ENCODE results near the gene FRMD3. TPM values are rescaled to one million over a fixed set of nuclear protein-coding genes. Genes with fewer than 3 reads are reported as not detected.

Gene FRMD3
- total and polyA plus RNA-seq, 4 donors, result 0.16 to 0.75 (median 0.48) TPM

- H3K9ac ChIP-seq (ENCODE audit: low read depth in 1 of 2, low read length in 2 of 2), result no peak overlapping the region
- H3K4me1 ChIP-seq (ENCODE audit: control insufficient read depth in 4 of 4, insufficient read depth in 4 of 4, low read length in 3 of 4), result peaks cover 0 to 2% (median 0%) of the 10 kb centered on the region in 4 donors
- DNase-seq (ENCODE audit: low spot score), result no peak
- H3K4me3 ChIP-seq (ENCODE audit: low read depth in 1 of 3, low read length in 3 of 3), result no peak overlapping the region
- H3K36me3 ChIP-seq (ENCODE audit: control insufficient read depth in 4 of 4, insufficient read depth in 3 of 4, low read depth in 1 of 4, low read length in 3 of 4), result no peaks in the 10 kb centered on the region
- TF ChIP-seq FOXA2 (IDR thresholded peaks at IDR 0.05), result no peak
- TF ChIP-seq HNF4A (conservative IDR thresholded peaks at IDR 0.05), result no peak
- no peak for TF ChIP-seq FOXA1 (IDR thresholded peaks at IDR 0.05)
- TF ChIP-seq JUND (IDR thresholded peaks at IDR 0.05), result no peak
- no peak for TF ChIP-seq RXRA (IDR thresholded peaks at IDR 0.05)
- TF ChIP-seq NR2F2 (IDR thresholded peaks at IDR 0.05), result no peak
- H3K27me3 ChIP-seq (ENCODE audit: control insufficient read depth in 4 of 4, insufficient read depth in 4 of 4, low read length in 3 of 4), result no peaks in the 10 kb centered on the region
- no peaks in the 10 kb centered on the region for H3K9me3 ChIP-seq (ENCODE audit: control insufficient read depth in 4 of 4, low read length in 3 of 4)
- WGBS, result 94% methylated on average over 2 of the region's 2 CpGs
- H3K27ac ChIP-seq (ENCODE audit: low read depth in 1 of 2, low read length in 2 of 2), result no peak overlapping the region
Observed at GRCh38 chr9:83283528-83283927, 254.7 kb downstream of the FRMD3 start.

DNA sequence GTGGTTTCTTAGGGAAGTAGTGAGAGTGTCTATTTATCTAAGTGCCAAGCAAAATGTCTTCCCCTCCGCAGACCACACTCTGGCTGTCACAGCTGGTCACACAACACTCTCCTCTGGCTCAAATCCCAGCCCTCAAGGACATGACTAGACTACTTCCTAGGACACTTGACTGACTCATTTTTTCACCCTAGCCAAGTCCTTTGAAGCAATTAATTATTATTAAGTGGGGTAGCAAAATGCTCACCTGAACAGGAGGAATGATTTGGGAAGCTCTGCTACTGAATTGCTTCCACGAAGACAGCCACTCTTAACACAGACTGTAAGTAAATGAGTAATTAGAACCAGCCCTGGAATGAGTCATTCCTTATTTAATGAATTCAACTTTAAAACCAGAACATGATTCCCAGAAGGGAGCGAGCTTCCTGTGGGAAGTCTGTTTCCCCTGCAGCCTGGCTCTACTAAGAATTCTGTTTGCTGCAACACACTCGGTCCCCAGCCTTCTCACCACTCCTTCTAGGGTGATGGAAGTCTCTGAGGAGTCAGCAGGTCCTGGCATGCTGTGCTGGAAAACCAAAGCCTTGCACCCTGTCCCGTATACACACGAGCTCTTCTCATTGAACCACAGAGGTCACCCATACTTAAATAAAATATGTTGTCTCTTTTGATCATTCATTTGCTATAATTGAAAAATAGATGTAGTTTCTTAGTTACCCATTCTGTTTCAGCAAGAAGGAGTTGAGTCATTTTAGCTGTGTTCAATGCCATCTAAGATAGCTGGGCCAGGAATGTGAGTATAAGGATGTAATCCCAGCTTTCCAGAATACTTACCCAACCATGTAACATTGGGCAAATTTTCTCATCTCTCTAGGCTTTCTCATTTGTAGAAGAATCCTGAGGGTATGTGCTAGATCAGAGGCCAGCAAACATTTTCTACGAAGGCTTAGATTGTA is 256.6 kb downstream of the FRMD3 start:
- H3K4me1 ChIP-seq (ENCODE audit: control insufficient read depth in 4 of 4, insufficient read depth in 4 of 4, low read length in 3 of 4), result peaks cover 0 to 2% (median 0%) of the 10 kb centered on the region in 4 donors
- TF ChIP-seq JUND (IDR thresholded peaks at IDR 0.05) (peak in 1 of 2 donors; percentile 36), REST (IDR thresholded peaks at IDR 0.05) (peak; percentile 32), EGR1 (IDR thresholded peaks at IDR 0.05; ENCODE audit: low read depth in 2 of 2) (no peak)
- no peak overlapping the region for H3K27ac ChIP-seq (ENCODE audit: low read depth in 1 of 2, low read length in 2 of 2)
- WGBS, result 63% methylated on average over 7 of the region's 7 CpGs
- no peak overlapping the region for H3K4me3 ChIP-seq (ENCODE audit: low read depth in 1 of 3, low read length in 3 of 3)
- no peak overlapping the region for H3K9ac ChIP-seq (ENCODE audit: low read depth in 1 of 2, low read length in 2 of 2)
- no peaks in the 10 kb centered on the region for H3K27me3 ChIP-seq (ENCODE audit: control insufficient read depth in 4 of 4, insufficient read depth in 4 of 4, low read length in 3 of 4)
- DNase-seq (ENCODE audit: low spot score), result no peak
- H3K36me3 ChIP-seq (ENCODE audit: control insufficient read depth in 4 of 4, insufficient read depth in 3 of 4, low read depth in 1 of 4, low read length in 3 of 4), result no peaks in the 10 kb centered on the region
- H3K9me3 ChIP-seq (ENCODE audit: control insufficient read depth in 4 of 4, low read length in 3 of 4), result no peaks in the 10 kb centered on the region

DNA sequence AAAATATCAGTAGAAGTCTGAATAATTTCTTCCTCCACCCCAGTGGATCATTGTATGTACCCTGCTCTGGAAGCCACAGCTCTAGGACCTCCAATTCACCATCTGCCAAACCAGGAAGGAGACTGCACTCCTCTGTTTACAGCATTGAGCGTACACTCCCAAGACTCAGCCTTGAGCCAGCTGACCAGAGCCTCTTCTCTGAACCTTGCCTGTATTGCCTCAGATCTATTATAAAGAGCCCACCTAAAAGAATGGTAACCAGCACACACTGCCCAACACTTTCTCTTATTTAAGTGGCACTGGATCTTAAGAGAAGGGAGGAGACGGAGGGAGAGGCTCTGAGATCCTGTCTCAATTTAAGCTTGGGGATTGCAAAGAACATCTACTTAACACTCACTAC is 257.4 kb downstream of the FRMD3 start:
- Histone ChIP-seq H3K9me3 (ENCODE audit: control insufficient read depth in 4 of 4, low read length in 3 of 4) (no peaks in the 10 kb centered on the region), H3K4me1 (ENCODE audit: control insufficient read depth in 4 of 4, insufficient read depth in 4 of 4, low read length in 3 of 4) (peaks cover 0 to 2% (median 0%) of the 10 kb centered on the region in 4 donors), H3K4me3 (ENCODE audit: low read depth in 1 of 3, low read length in 3 of 3) (no peak overlapping the region), H3K36me3 (ENCODE audit: control insufficient read depth in 4 of 4, insufficient read depth in 3 of 4, low read depth in 1 of 4, low read length in 3 of 4) (no peaks in the 10 kb centered on the region), H3K27me3 (ENCODE audit: control insufficient read depth in 4 of 4, insufficient read depth in 4 of 4, low read length in 3 of 4) (no peaks in the 10 kb centered on the region), H3K27ac (ENCODE audit: low read depth in 1 of 2, low read length in 2 of 2) (no peak overlapping the region), H3K9ac (ENCODE audit: low read depth in 1 of 2, low read length in 2 of 2) (no peak overlapping the region)
- no peak for DNase-seq (ENCODE audit: low spot score)
- 77% methylated on average over 2 of the region's 2 CpGs for WGBS
- TF ChIP-seq ATF3 (IDR thresholded peaks at IDR 0.05) (no peak), EGR1 (IDR thresholded peaks at IDR 0.05; ENCODE audit: low read depth in 2 of 2) (no peak), JUND (IDR thresholded peaks at IDR 0.05) (no peak)
